OCI-LY7 (cell line): ENCODE measurements around the gene SLC4A1. TPM values are rescaled to one million over a fixed set of nuclear protein-coding genes. Genes with fewer than 3 reads are reported as not detected.

ENCODE experiments used
- BruUV-seq: library from RNA; stranded (reverse); fragments of 400-500 nt; replicated peaks from 2 replicates; lab custom pipeline; 2021; lab: Mats Ljungman, UMichigan
- CTCF ChIA-PET: fragments of 300-600 bp; sonication (Branson Sonifier 250); formaldehyde crosslinking; loops from one replicate; lab custom pipeline; 2022; ENCODE audit warnings: antibody characterized with exemption; ENCODE audit not compliant: unreplicated experiment; lab: Charles Lee
- POLR2A ChIA-PET: fragments of 300-600 bp; sonication (Branson Sonifier 250); formaldehyde crosslinking; loops from one replicate; lab custom pipeline; 2022; ENCODE audit warnings: antibody characterized with exemption; lab: Charles Lee
- DNase-seq: peaks from one replicate; pipeline ENCODE4 v3.0.0-alpha.2; 2015; ENCODE audit warnings: low spot score
- H2AFZ ChIP-seq: fragments of 200-600 bp; sonication (generic), shearing (Covaris generic); 2 replicates; pipeline ENCODE4 v1.6.1; 2014; ENCODE audit warnings: mild to moderate bottlenecking, antibody characterized with exemption, low read length, moderate library complexity
- H3K27ac ChIP-seq: fragments of 200-600 bp; sonication (generic); 2 replicates; pipeline ENCODE4 v1.5.1; 2014; ENCODE audit warnings: mixed run types, low read depth, mild to moderate bottlenecking, moderate library complexity, low read length, inconsistent platforms; ENCODE audit not compliant: poor library complexity, severe bottlenecking
- H3K36me3 ChIP-seq: fragments of 200-600 bp; sonication (generic); 2 replicates; pipeline ENCODE4 v1.6.1; 2014; ENCODE audit warnings: mild to moderate bottlenecking, antibody characterized with exemption, low read length, moderate library complexity, mixed read lengths; ENCODE audit not compliant: insufficient read depth
- H3K4me1 ChIP-seq: fragments of 200-600 bp; sonication (generic); 2 replicates; pipeline ENCODE4 v1.5.1; 2014; ENCODE audit warnings: mild to moderate bottlenecking, low read length; ENCODE audit not compliant: insufficient read depth, poor library complexity, severe bottlenecking
- H3K4me2 ChIP-seq: fragments of 200-600 bp; sonication (generic); 2 replicates; pipeline ENCODE4 v1.6.1; 2014; ENCODE audit warnings: mild to moderate bottlenecking, low read length
- H3K4me3 ChIP-seq: fragments of 200-600 bp; sonication (generic); 2 replicates; pipeline ENCODE4 v1.5.1; 2014; ENCODE audit warnings: mild to moderate bottlenecking, low read depth, low read length; ENCODE audit not compliant: poor library complexity, severe bottlenecking
- H3K79me2 ChIP-seq: fragments of 200-600 bp; sonication (generic); 2 replicates; pipeline ENCODE4 v1.6.1; 2016; ENCODE audit warnings: low read depth, mild to moderate bottlenecking, low read length, moderate library complexity, mixed read lengths; ENCODE audit not compliant: insufficient read depth
- H3K9me2 ChIP-seq: fragments of 200-600 bp; sonication (generic); 2 replicates; pipeline ENCODE4 v1.6.1; 2016; ENCODE audit warnings: mild to moderate bottlenecking, low read length, mixed read lengths; ENCODE audit not compliant: insufficient read depth
- H3K9me3 ChIP-seq: fragments of 200-600 bp; sonication (generic); 2 replicates; pipeline ENCODE4 v1.6.1; 2014; ENCODE audit warnings: mild to moderate bottlenecking, mixed run types, low read length, mixed read lengths
- H4K20me1 ChIP-seq: fragments of 200-600 bp; sonication (generic); 2 replicates; pipeline ENCODE4 v1.6.1; 2014; ENCODE audit warnings: mild to moderate bottlenecking, antibody characterized with exemption, low read length, moderate library complexity, mixed read lengths; ENCODE audit not compliant: insufficient read depth
- CTCF ChIP-seq: fragments of 200-600 bp; sonication (generic); conservative IDR thresholded peaks from 2 replicates; pipeline ENCODE4 v1.5.1; 2014; ENCODE audit warnings: mild to moderate bottlenecking, antibody characterized with exemption, low read length, moderate library complexity, mixed read lengths
- EZH2phosphoT487 ChIP-seq: fragments of 200-600 bp; sonication (generic); IDR thresholded peaks from 2 replicates; pipeline ENCODE4 v1.6.1; 2018; ENCODE audit warnings: low read depth, borderline replicate concordance, mild to moderate bottlenecking, mixed run types, antibody characterized with exemption, low read length, moderate library complexity, mixed read lengths
- intact Hi-C: fragments of 100-400 bp; cut with micrococcal nuclease; formaldehyde crosslinking; loops from one replicate; pipeline ENCODE4 v1.10.0; 2022; ENCODE audit not compliant: unreplicated experiment
- total RNA-seq, 2 experiments: library from RNA; depleted of rRNA in 1 of 2; stranded (reverse); fragments of >200 nt in 1 of 2; shearing (Covaris generic) in 1 of 2; gene quantifications; 2 replicates each; pipeline ENCODE4 v1.2.3, GENCODE V29; 2014 to 2022

The SLC4A1 gene
- total RNA-seq, 2 experiments from 2014 or later: not detected

DNA sequence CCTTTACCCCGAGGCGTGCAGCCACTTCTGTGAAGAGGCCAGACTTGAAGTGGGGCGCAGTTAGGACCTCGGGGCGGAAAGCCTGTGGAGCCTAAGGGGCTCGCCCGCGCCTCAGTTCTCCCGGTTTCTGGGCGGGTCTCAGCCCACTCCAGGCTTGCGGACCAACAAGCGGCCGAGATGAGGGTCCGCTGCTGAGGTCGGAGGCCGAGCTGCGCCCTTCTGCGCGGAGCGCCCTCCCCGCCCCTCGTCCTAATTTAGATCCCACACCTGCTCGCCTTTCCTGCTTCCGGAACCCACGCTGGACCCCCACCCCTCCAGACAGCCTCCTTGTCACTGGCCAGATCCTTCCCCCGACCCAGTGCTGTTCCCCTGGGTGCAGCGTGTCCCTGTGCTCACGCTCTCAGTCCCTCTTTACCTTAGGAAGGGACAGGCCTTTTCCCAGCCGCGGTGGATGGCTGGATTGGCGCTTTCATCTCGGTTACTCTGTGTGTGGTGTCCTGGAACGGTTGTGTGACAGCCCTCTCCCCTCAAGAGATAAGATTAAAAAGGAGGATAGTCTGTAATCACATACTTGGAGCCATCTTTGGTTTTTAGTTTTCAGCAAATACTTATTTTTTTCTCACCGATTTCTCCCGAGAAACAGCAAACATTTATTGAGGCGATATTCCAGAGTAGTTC, 67.3 kb downstream of the SLC4A1 start:
- peak; percentile 76 for DNase-seq
- peaks cover 52% of the 10 kb centered on the region for H3K4me1 ChIP-seq
- H3K9me2 ChIP-seq: no peaks in the 10 kb centered on the region
- TSS peak; percentile 95 for BruUV-seq
- no peak for TF ChIP-seq CTCF
- TF ChIP-seq EZH2phosphoT487: no peak
- peak overlapping the region; percentile 85 for H3K4me3 ChIP-seq
- H3K27ac ChIP-seq: peak overlapping the region; percentile 96
- intact Hi-C loops: loop anchor here (1.0 kb wide), 3 partner anchors 20 to 145 kb away; partner anchors contain the start of gene GRN
- ChIA-PET CTCF (interaction anchor here (1.0 kb wide), 1 partner anchor 16 kb away, joined by 4 read pairs; no protein-coding TSS in a partner anchor), POLR2A (interaction anchor here (0.6 to 2.2 kb wide), 4 partner anchors 10 to 21 kb away, joined by 3 to 7 read pairs (median 5); no protein-coding TSS in a partner anchor)
- H3K4me2 ChIP-seq: peak overlapping the region; percentile 99
- peaks cover 26% of the 10 kb centered on the region for H3K79me2 ChIP-seq
- H2AFZ ChIP-seq: peak overlapping the region; percentile 43; the same call in 1 of the 2 replicates
- H3K36me3 ChIP-seq: peaks cover 25% of the 10 kb centered on the region
- no peaks in the 10 kb centered on the region for H4K20me1 ChIP-seq
- no peaks in the 10 kb centered on the region for H3K9me3 ChIP-seq

GRCh38 chr17:44199553-44200477, 68.1 kb downstream of the SLC4A1 start, which contains the start of gene ATXN7L3:
TSS of gene ATXN7L3 (minus strand) at chr17:44199884. CDS start at chr17:44198070, 1,814 bp downstream.
- H3K4me3 ChIP-seq: peak within 1 kb of the TSS; percentile 85
- POLR2A ChIA-PET: interaction anchor here (0.6 to 0.7 kb wide), 5 partner anchors 17 to 276 kb away, joined by 3 to 4 read pairs (median 3); no protein-coding TSS in a partner anchor
- peak; percentile 99 for DNase-seq
- H3K4me1 ChIP-seq: peaks cover 52% of the 10 kb centered on the region
- H3K36me3 ChIP-seq: peaks cover 30% of the 10 kb centered on the region
- peak within 1 kb of the TSS; percentile 96 for H3K27ac ChIP-seq
- no TSS peak for BruUV-seq
- peak within 1 kb of the TSS; percentile 43; the same call in 1 of the 2 replicates for H2AFZ ChIP-seq
- H4K20me1 ChIP-seq: no peaks in the 10 kb centered on the region
- no peaks in the 10 kb centered on the region for H3K9me3 ChIP-seq
- H3K4me2 ChIP-seq: peak within 1 kb of the TSS; percentile 99
- TF ChIP-seq EZH2phosphoT487: no peak
- no peak for TF ChIP-seq CTCF
- H3K9me2 ChIP-seq: no peaks in the 10 kb centered on the region
- intact Hi-C loops: loop anchor here (1.0 kb wide), 3 partner anchors 20 to 145 kb away; partner anchors contain the start of gene GRN
- H3K79me2 ChIP-seq: peaks cover 26% of the 10 kb centered on the region
- CTCF ChIA-PET: interaction anchor here (0.7 kb wide), 1 partner anchor 11 kb away, joined by 3 read pairs; no protein-coding TSS in a partner anchor
